Thyroid gland (tissue), 4 donors: ENCODE data around the gene PDE11A.

Source experiments
- CTCF ChIP-seq, 6 experiments: fragments of 200-600 bp in 3 of 6; fragments of 450-650 bp in 3 of 6; sonication (generic) in 3 of 6; IDR thresholded peaks; one replicate each; pipeline ENCODE4 v1.5.1; 2016 to 2019; ENCODE audit warnings: antibody characterized with exemption in 6 of 6, mild to moderate bottlenecking in 2 of 6, inconsistent platforms in 1 of 6, moderate library complexity in 1 of 6
- POLR2A ChIP-seq, 2 donors: fragments of 450-650 bp; IDR thresholded peaks; one replicate each; pipeline ENCODE4 v1.6.1; 2017; ENCODE audit warnings: antibody characterized with exemption in 2 of 2, mild to moderate bottlenecking in 2 of 2, moderate library complexity in 1 of 2

GRCh38 chr2:177606636-177607035, 465.9 kb downstream of the PDE11A start:
- TF ChIP-seq CTCF (IDR thresholded peaks at IDR 0.05) = no peak
- no peak for TF ChIP-seq POLR2A (IDR thresholded peaks at IDR 0.05)
